Stimulated activated CD4-positive, alpha-beta T cell treated with anti-CD3 and anti-CD28 coated beads, Interleukin-4, amount 100 ng/mL, for 4 hours (primary cell): ENCODE data around the gene CACNA2D3.

Experiments used
- DNase-seq, 2 experiments: peaks; one replicate each; pipeline ENCODE4 v3.0.0-alpha.2; 2020

Gene CACNA2D3

GRCh38 chr3:54832876-54833275 lies 710.5 kb downstream of the CACNA2D3 start:
- no peak for DNase-seq

- DNase-seq = no peak
These were observed 713.3 kb downstream of the CACNA2D3 start for GRCh38 chr3:54835701-54836100.

GRCh38 chr3:54836871-54837270 lies 714.5 kb downstream of the CACNA2D3 start:
- DNase-seq = no peak

GRCh38 chr3:54837964-54838363 lies 715.6 kb downstream of the CACNA2D3 start:
- DNase-seq = no peak

- no peak for DNase-seq
These were observed 719.1 kb downstream of the CACNA2D3 start for GRCh38 chr3:54841471-54841870.

GRCh38 chr3:54843352-54843751 lies 721.0 kb downstream of the CACNA2D3 start:
- DNase-seq = no peak

- DNase-seq = no peak
These were observed 721.9 kb downstream of the CACNA2D3 start for GRCh38 chr3:54844211-54844610.

GRCh38 chr3:54845011-54845410 lies 722.7 kb downstream of the CACNA2D3 start:
- DNase-seq = no peak

GRCh38 chr3:54845551-54845950 lies 723.2 kb downstream of the CACNA2D3 start:
- DNase-seq = no peak

- DNase-seq = no peak
These were observed 723.8 kb downstream of the CACNA2D3 start for GRCh38 chr3:54846119-54846518.

GRCh38 chr3:54847361-54847760 lies 725.0 kb downstream of the CACNA2D3 start:
- no peak for DNase-seq

- no peak for DNase-seq
These were observed 727.0 kb downstream of the CACNA2D3 start for GRCh38 chr3:54849360-54849759.

- no peak for DNase-seq
These were observed 728.2 kb downstream of the CACNA2D3 start for GRCh38 chr3:54850484-54851018.

- DNase-seq = peak in 1 of 2 experiments; percentile 38
These were observed 731.4 kb downstream of the CACNA2D3 start for GRCh38 chr3:54853573-54854404.

- no peak for DNase-seq
These were observed 733.9 kb downstream of the CACNA2D3 start for GRCh38 chr3:54856271-54856670.

GRCh38 chr3:54857343-54857742 lies 735.0 kb downstream of the CACNA2D3 start:
- no peak for DNase-seq

- no peak for DNase-seq
These were observed 735.9 kb downstream of the CACNA2D3 start for GRCh38 chr3:54858093-54858785.

- DNase-seq = no peak
These were observed 736.8 kb downstream of the CACNA2D3 start for GRCh38 chr3:54859184-54859583.

GRCh38 chr3:54861248-54862067 lies 739.1 kb downstream of the CACNA2D3 start:
- DNase-seq = no peak

- no peak for DNase-seq
These were observed 740.2 kb downstream of the CACNA2D3 start for GRCh38 chr3:54862526-54862925.

GRCh38 chr3:54863366-54863765 lies 741.0 kb downstream of the CACNA2D3 start:
- no peak for DNase-seq

GRCh38 chr3:54863786-54864185 lies 741.4 kb downstream of the CACNA2D3 start:
- no peak for DNase-seq

- DNase-seq = no peak
These were observed 743.0 kb downstream of the CACNA2D3 start for GRCh38 chr3:54865316-54865715.
